ENCODE data around the gene C1QTNF1. TPM values are rescaled to one million over a fixed set of nuclear protein-coding genes. Genes with fewer than 3 reads are reported as not detected.
A peak's percentile ranks its signal among the peaks of the same experiment; 100 is the strongest.

Gene C1QTNF1
- total RNA-seq, 2 donors from 2014 or later: 445 to 518 TPM

DNA sequence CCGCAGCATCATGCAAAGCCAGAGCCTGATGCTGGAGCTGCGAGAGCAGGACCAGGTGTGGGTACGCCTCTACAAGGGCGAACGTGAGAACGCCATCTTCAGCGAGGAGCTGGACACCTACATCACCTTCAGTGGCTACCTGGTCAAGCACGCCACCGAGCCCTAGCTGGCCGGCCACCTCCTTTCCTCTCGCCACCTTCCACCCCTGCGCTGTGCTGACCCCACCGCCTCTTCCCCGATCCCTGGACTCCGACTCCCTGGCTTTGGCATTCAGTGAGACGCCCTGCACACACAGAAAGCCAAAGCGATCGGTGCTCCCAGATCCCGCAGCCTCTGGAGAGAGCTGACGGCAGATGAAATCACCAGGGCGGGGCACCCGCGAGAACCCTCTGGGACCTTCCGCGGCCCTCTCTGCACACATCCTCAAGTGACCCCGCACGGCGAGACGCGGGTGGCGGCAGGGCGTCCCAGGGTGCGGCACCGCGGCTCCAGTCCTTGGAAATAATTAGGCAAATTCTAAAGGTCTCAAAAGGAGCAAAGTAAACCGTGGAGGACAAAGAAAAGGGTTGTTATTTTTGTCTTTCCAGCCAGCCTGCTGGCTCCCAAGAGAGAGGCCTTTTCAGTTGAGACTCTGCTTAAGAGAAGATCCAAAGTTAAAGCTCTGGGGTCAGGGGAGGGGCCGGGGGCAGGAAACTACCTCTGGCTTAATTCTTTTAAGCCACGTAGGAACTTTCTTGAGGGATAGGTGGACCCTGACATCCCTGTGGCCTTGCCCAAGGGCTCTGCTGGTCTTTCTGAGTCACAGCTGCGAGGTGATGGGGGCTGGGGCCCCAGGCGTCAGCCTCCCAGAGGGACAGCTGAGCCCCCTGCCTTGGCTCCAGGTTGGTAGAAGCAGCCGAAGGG is 24.2 kb downstream of the C1QTNF1 start:
- H3K27ac ChIP-seq: peak overlapping the region in 1 of 2 donors; percentile 61
- H3K4me3 ChIP-seq: no peak overlapping the region
- DNase-seq (ENCODE audit: low spot score): no peak
- no peak for TF ChIP-seq CTCF (IDR thresholded peaks at IDR 0.05)
- peaks cover 35% of the 10 kb centered on the region for H3K36me3 ChIP-seq
- H3K9me3 ChIP-seq: no peaks in the 10 kb centered on the region
- H3K4me1 ChIP-seq (ENCODE audit: control insufficient read depth in 1 of 2, low read depth in 2 of 2): peaks cover 6 to 54% of the 10 kb centered on the region in 2 donors
- no peaks in the 10 kb centered on the region for H3K27me3 ChIP-seq (replicated peaks; ENCODE audit: insufficient read depth)
- ATAC-seq (ENCODE audit: insufficient number of reproducible peaks, low FRiP score, low read depth): no peak

- no peaks in the 10 kb centered on the region for H3K27me3 ChIP-seq (replicated peaks; ENCODE audit: insufficient read depth)
- no peak overlapping the region for H3K27ac ChIP-seq
- H3K36me3 ChIP-seq: peaks cover 32% of the 10 kb centered on the region
- no peak overlapping the region for H3K4me3 ChIP-seq
- ATAC-seq (ENCODE audit: insufficient number of reproducible peaks, low FRiP score, low read depth) (no peak), DNase-seq (ENCODE audit: low spot score) (no peak)
- H3K9me3 ChIP-seq: no peaks in the 10 kb centered on the region
- H3K4me1 ChIP-seq (ENCODE audit: control insufficient read depth in 1 of 2, low read depth in 2 of 2): peaks cover 7 to 58% of the 10 kb centered on the region in 2 donors
- no peak for TF ChIP-seq CTCF (IDR thresholded peaks at IDR 0.05)
Measured at GRCh38 chr17:79048826-79049755, 25.1 kb downstream of the C1QTNF1 start.

DNA sequence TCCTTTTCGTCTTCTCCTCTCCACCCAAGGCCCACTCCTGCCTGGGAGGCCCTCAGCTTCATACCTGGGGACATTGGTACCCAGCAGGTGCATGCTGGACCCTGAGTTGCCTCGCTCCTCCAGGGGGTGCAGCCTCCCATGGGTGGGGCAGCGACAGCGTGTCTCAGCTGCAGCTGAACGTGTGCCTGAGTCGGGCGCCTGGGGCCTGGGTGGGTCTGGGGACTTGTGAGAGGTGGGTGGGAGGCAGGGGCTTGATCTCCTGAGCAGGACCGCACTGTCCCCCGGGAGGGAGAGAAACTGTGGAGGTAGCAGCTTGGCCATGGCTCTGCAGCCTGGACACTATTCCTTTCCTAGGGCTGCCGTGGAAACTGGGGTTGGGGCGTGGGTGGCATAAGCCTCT is 25.9 kb downstream of the C1QTNF1 start:
- Histone ChIP-seq H3K27me3 (replicated peaks; ENCODE audit: insufficient read depth) (no peaks in the 10 kb centered on the region), H3K36me3 (peaks cover 29% of the 10 kb centered on the region), H3K27ac (no peak overlapping the region), H3K4me1 (ENCODE audit: control insufficient read depth in 1 of 2, low read depth in 2 of 2) (peaks cover 13 to 60% of the 10 kb centered on the region in 2 donors), H3K4me3 (no peak overlapping the region), H3K9me3 (no peaks in the 10 kb centered on the region)
- ATAC-seq (ENCODE audit: insufficient number of reproducible peaks, low FRiP score, low read depth) (no peak), DNase-seq (ENCODE audit: low spot score) (no peak)
- TF ChIP-seq CTCF (IDR thresholded peaks at IDR 0.05): no peak

DNA sequence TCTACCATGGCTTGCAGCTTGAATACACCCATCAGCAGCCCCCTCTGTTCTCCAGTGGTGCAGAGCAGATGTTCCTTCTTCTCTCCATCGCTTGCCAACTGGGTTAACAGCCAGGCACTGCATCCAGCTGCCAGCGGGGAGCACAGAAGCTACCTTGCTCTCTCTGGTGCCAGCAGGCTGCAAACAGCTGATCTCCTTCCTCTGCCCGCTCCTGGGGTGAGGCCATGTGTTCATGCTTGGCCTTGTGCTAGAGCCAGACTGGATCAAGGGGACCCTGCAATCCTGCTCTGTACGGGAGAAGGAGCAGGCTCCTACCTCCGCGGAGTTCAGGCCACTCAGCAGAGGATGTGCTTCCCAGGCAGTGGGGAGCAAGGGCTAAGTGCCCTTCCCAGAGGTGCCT is 26.6 kb downstream of the C1QTNF1 start:
- peaks cover 17 to 58% of the 10 kb centered on the region in 2 donors for H3K4me1 ChIP-seq (ENCODE audit: control insufficient read depth in 1 of 2, low read depth in 2 of 2)
- no peak for DNase-seq (ENCODE audit: low spot score)
- peaks cover 27% of the 10 kb centered on the region for H3K36me3 ChIP-seq
- TF ChIP-seq CTCF (IDR thresholded peaks at IDR 0.05): no peak
- H3K4me3 ChIP-seq: no peak overlapping the region
- no peaks in the 10 kb centered on the region for H3K9me3 ChIP-seq
- ATAC-seq (ENCODE audit: insufficient number of reproducible peaks, low FRiP score, low read depth): no peak
- no peak overlapping the region for H3K27ac ChIP-seq
- H3K27me3 ChIP-seq (replicated peaks; ENCODE audit: insufficient read depth): no peaks in the 10 kb centered on the region

DNA sequence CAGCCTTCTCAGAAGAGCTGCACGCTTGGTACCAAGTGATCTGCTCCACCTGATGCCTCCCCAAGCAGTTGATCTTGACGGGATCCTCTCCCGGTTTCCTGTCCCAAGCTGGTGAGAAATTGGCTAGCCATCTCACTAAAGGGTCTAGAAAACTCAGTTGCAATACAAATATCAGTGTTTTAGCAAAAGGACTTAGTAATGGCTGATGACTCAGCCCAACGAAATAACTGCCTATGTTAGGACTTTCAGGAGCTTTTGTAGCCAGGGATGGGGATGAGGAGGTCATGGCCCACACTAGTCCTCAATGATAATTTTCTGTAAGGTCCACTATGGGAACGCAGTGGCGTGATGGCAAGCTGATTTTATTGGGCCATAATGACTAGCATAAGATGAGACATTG is 27.3 kb downstream of the C1QTNF1 start:
- H3K36me3 ChIP-seq: peaks cover 27% of the 10 kb centered on the region
- no peaks in the 10 kb centered on the region for H3K27me3 ChIP-seq (replicated peaks; ENCODE audit: insufficient read depth)
- no peak for TF ChIP-seq CTCF (IDR thresholded peaks at IDR 0.05)
- H3K27ac ChIP-seq: no peak overlapping the region
- H3K4me3 ChIP-seq: no peak overlapping the region
- ATAC-seq (ENCODE audit: insufficient number of reproducible peaks, low FRiP score, low read depth) (no peak), DNase-seq (ENCODE audit: low spot score) (no peak)
- H3K9me3 ChIP-seq: no peaks in the 10 kb centered on the region
- H3K4me1 ChIP-seq (ENCODE audit: control insufficient read depth in 1 of 2, low read depth in 2 of 2): peaks cover 17 to 57% of the 10 kb centered on the region in 2 donors

All from thoracic aorta (tissue), 2 donors.